ENCODE results near the gene MPHOSPH9. TPM values are rescaled to one million over a fixed set of nuclear protein-coding genes. Genes with fewer than 3 reads are reported as not detected.

The MPHOSPH9 gene
- total and polyA plus RNA-seq, 2 donors (not counting 1 experiment from before 2014, with no cell fraction given): 17.2 to 50.5 TPM

DNA sequence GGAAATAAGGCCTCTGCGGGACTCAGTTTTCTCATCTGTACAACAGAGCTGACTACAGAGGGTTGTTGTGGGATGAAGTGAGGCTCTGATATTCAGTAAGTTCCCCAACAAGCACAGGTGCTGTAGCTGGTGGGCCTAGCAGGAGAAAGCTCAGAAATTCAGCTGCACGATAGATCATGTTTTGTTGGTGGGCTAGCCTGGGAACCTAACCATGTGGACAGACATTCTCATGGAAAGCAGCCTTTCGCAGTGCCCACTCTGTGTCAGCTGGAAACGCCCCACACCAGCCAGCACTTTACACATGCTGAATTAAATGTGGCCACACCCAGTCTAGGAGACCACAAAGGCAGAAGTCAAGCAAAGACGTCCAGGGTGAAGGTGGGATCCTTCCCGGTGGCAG is 98.1 kb downstream of the MPHOSPH9 start:
- Histone ChIP-seq H3K4me3 (replicated peaks in 1 of 4; ENCODE audit: control extremely low read depth in 1 of 4, insufficient read depth in 1 of 4, low read depth in 3 of 4, low read length in 4 of 4) (no peak overlapping the region), H4K20me1 (ENCODE audit: control insufficient read depth, extremely low read depth, insufficient read depth, low read length) (no peaks in the 10 kb centered on the region), H3K27me3 (ENCODE audit: control insufficient read depth, insufficient read depth, low read length) (no peaks in the 10 kb centered on the region), H2AFZ (ENCODE audit: low read length) (no peak overlapping the region), H3K27ac (ENCODE audit: insufficient read depth, low read length) (no peak overlapping the region), H3K4me2 (ENCODE audit: extremely low read depth, insufficient read depth, low read length) (no peak overlapping the region), H3K36me3 (ENCODE audit: control insufficient read depth, insufficient read depth, low read length) (no peaks in the 10 kb centered on the region), H3K9ac (ENCODE audit: insufficient read depth, low read length) (no peak overlapping the region), H3K79me2 (ENCODE audit: control insufficient read depth, insufficient read depth, low read length) (peaks cover 4% of the 10 kb centered on the region), H3K4me1 (ENCODE audit: control insufficient read depth, extremely low read depth, insufficient read depth, low read length) (peaks cover 8% of the 10 kb centered on the region), H3K9me3 (ENCODE audit: control insufficient read depth, insufficient read depth, low read depth, low read length) (no peaks in the 10 kb centered on the region)
- TF ChIP-seq, protein P1, sequence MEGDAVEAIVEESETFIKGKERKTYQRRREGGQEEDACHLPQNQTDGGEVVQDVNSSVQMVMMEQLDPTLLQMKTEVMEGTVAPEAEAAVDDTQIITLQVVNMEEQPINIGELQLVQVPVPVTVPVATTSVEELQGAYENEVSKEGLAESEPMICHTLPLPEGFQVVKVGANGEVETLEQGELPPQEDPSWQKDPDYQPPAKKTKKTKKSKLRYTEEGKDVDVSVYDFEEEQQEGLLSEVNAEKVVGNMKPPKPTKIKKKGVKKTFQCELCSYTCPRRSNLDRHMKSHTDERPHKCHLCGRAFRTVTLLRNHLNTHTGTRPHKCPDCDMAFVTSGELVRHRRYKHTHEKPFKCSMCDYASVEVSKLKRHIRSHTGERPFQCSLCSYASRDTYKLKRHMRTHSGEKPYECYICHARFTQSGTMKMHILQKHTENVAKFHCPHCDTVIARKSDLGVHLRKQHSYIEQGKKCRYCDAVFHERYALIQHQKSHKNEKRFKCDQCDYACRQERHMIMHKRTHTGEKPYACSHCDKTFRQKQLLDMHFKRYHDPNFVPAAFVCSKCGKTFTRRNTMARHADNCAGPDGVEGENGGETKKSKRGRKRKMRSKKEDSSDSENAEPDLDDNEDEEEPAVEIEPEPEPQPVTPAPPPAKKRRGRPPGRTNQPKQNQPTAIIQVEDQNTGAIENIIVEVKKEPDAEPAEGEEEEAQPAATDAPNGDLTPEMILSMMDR (conservative IDR thresholded peaks at IDR 0.05 in 1 of 2, IDR thresholded peaks at IDR 0.05 in 1 of 2; ENCODE audit: low read depth in 1 of 2, low read length in 2 of 2): no peak
- no peak for TF ChIP-seq EZH2 (IDR thresholded peaks at IDR 0.05; ENCODE audit: low read length, missing control alignments)
- no peak for DNase-seq (ENCODE audit: low read depth in 2 of 2)

DNA sequence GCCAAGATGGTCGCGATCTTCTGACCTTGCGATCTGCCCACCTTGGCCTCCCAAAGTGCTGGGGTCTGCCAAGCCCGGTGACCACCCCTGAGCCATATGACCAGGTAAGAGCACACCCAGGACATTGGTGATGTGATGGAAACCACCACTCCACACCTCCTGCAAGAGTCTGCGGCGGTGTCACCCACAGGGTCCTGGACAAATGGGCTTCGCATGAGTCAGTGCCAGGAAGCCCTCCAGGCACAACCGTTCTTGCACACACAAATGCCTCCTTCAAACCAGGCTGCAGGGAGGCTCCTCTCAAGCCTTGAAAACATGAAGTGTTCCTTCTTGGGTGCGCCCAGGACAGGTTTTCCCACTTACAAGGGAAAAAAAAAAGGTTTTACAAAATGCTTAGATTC is 98.7 kb downstream of the MPHOSPH9 start:
- Histone ChIP-seq H3K4me1 (ENCODE audit: control insufficient read depth, extremely low read depth, insufficient read depth, low read length) (peaks cover 5% of the 10 kb centered on the region), H3K27me3 (ENCODE audit: control insufficient read depth, insufficient read depth, low read length) (no peaks in the 10 kb centered on the region)
- TF ChIP-seq, protein P1 (conservative IDR thresholded peaks at IDR 0.05 in 1 of 2, IDR thresholded peaks at IDR 0.05 in 1 of 2; ENCODE audit: low read depth in 1 of 2, low read length in 2 of 2): no peak
- no peak for TF ChIP-seq EZH2 (IDR thresholded peaks at IDR 0.05; ENCODE audit: low read length, missing control alignments)

DNA sequence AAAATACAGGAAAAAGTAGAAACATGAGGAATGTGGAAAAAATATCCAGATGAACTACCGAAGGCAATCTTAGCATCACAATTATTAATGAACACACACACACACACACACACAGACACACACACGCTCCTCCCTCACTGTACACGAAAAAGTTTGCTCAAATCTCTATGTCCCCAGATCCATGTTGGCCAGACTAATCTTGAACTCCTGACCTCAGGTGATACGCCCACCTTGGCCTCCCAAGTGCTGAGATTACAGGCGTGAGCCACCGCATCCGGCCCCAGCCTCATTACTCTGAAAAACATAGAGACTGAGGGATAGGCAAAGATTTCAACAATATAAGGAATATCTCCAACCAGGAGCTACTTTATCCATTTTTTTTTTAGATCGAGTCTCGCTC is 99.2 kb downstream of the MPHOSPH9 start:
- no peak overlapping the region for H3K9ac ChIP-seq (ENCODE audit: insufficient read depth, low read length)
- peaks cover 2% of the 10 kb centered on the region for H3K79me2 ChIP-seq (ENCODE audit: control insufficient read depth, insufficient read depth, low read length)
- H4K20me1 ChIP-seq (ENCODE audit: control insufficient read depth, extremely low read depth, insufficient read depth, low read length): no peaks in the 10 kb centered on the region
- H3K4me2 ChIP-seq (ENCODE audit: extremely low read depth, insufficient read depth, low read length): no peak overlapping the region
- no peak overlapping the region for H3K4me3 ChIP-seq (replicated peaks in 1 of 4; ENCODE audit: control extremely low read depth in 1 of 4, insufficient read depth in 1 of 4, low read depth in 3 of 4, low read length in 4 of 4)
- TF ChIP-seq, protein P1 (conservative IDR thresholded peaks at IDR 0.05 in 1 of 2, IDR thresholded peaks at IDR 0.05 in 1 of 2; ENCODE audit: low read depth in 1 of 2, low read length in 2 of 2): no peak
- TF ChIP-seq EZH2 (IDR thresholded peaks at IDR 0.05; ENCODE audit: low read length, missing control alignments): no peak
- no peaks in the 10 kb centered on the region for H3K27me3 ChIP-seq (ENCODE audit: control insufficient read depth, insufficient read depth, low read length)
- no peak overlapping the region for H3K27ac ChIP-seq (ENCODE audit: insufficient read depth, low read length)
- H3K36me3 ChIP-seq (ENCODE audit: control insufficient read depth, insufficient read depth, low read length): no peaks in the 10 kb centered on the region
- no peaks in the 10 kb centered on the region for H3K9me3 ChIP-seq (ENCODE audit: control insufficient read depth, insufficient read depth, low read depth, low read length)
- H3K4me1 ChIP-seq (ENCODE audit: control insufficient read depth, extremely low read depth, insufficient read depth, low read length): peaks cover 5% of the 10 kb centered on the region
- H2AFZ ChIP-seq (ENCODE audit: low read length): no peak overlapping the region
- no peak for DNase-seq (ENCODE audit: low read depth in 2 of 2)

More for the DNA sequence above, 98.7 kb downstream of the MPHOSPH9 start:
- no peak for DNase-seq (ENCODE audit: low read depth in 2 of 2)
- Histone ChIP-seq H3K4me3 (replicated peaks in 1 of 4; ENCODE audit: control extremely low read depth in 1 of 4, insufficient read depth in 1 of 4, low read depth in 3 of 4, low read length in 4 of 4) (no peak overlapping the region), H3K9ac (ENCODE audit: insufficient read depth, low read length) (no peak overlapping the region), H4K20me1 (ENCODE audit: control insufficient read depth, extremely low read depth, insufficient read depth, low read length) (no peaks in the 10 kb centered on the region), H3K27ac (ENCODE audit: insufficient read depth, low read length) (no peak overlapping the region), H3K79me2 (ENCODE audit: control insufficient read depth, insufficient read depth, low read length) (peaks cover 2% of the 10 kb centered on the region), H3K9me3 (ENCODE audit: control insufficient read depth, insufficient read depth, low read depth, low read length) (no peaks in the 10 kb centered on the region), H2AFZ (ENCODE audit: low read length) (no peak overlapping the region), H3K36me3 (ENCODE audit: control insufficient read depth, insufficient read depth, low read length) (no peaks in the 10 kb centered on the region), H3K4me2 (ENCODE audit: extremely low read depth, insufficient read depth, low read length) (no peak overlapping the region)
